Epithelial cell of esophagus (primary cell): ENCODE results near the gene AFDN.

Source experiments
- DNase-seq: peaks from one replicate; pipeline ENCODE4 v3.0.0; 2010; ENCODE audit warnings: low read depth
- H3K4me3 ChIP-seq: 2 replicates; pipeline ENCODE4 v1.5.1; 2011; ENCODE audit warnings: mild to moderate bottlenecking, low read length, control low read depth
- TF ChIP-seq, protein P1 (sequence below): IDR thresholded peaks from 2 replicates; pipeline ENCODE4 v1.5.1; 2011; ENCODE audit warnings: low read depth, mild to moderate bottlenecking, low read length, control low read depth, inconsistent platforms; ENCODE audit not compliant: insufficient read depth; ENCODE audit errors: missing control alignments

The AFDN gene

DNA sequence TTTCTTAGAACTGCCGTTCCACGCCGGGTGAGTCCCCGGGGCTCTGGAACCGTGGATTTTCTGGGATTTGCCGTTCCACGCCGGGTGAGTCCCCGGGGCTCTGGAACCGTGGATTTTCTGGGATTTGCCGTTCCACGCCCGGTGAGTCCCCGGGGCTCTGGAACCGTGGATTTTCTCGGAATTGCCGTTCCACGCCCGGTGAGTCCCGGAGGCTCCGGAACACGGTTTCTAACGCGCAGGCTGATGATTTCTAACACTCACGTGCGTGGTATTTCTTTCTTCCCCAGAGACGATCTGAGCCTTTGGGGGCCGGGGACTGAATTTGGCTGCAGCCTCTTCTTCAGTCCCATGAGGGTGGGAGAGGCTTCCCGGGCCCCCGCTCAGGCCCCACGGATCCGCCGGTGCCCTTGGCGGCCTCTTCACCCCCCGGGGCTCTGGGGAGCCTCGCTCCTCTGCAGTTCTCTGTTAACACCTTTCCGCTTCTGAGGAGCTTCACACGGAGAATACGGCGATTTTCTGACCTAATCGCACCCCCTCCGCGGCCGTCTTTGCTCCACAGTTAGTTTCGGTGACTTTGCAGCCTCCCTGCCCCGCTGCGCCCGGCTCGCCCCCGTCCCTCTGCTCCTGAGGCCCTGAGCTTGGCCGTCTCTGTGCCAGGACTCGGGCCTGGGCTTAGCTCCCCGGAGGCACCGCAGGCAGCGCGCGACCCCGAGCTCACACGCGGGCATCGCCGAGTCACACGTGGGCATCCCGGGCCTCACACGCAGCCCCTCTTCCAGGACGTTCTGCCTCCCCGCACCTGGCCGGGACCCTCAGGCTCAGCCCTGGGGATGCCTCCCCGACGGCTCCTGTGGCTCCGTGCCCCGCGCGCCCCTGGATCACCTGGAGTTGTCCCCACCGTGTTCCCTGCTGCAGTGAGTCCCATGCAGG is 163.6 kb downstream of the AFDN start:
- TF ChIP-seq, protein P1, sequence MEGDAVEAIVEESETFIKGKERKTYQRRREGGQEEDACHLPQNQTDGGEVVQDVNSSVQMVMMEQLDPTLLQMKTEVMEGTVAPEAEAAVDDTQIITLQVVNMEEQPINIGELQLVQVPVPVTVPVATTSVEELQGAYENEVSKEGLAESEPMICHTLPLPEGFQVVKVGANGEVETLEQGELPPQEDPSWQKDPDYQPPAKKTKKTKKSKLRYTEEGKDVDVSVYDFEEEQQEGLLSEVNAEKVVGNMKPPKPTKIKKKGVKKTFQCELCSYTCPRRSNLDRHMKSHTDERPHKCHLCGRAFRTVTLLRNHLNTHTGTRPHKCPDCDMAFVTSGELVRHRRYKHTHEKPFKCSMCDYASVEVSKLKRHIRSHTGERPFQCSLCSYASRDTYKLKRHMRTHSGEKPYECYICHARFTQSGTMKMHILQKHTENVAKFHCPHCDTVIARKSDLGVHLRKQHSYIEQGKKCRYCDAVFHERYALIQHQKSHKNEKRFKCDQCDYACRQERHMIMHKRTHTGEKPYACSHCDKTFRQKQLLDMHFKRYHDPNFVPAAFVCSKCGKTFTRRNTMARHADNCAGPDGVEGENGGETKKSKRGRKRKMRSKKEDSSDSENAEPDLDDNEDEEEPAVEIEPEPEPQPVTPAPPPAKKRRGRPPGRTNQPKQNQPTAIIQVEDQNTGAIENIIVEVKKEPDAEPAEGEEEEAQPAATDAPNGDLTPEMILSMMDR, result no peak
- DNase-seq, result no peak
- H3K4me3 ChIP-seq, result no peak overlapping the region

DNA sequence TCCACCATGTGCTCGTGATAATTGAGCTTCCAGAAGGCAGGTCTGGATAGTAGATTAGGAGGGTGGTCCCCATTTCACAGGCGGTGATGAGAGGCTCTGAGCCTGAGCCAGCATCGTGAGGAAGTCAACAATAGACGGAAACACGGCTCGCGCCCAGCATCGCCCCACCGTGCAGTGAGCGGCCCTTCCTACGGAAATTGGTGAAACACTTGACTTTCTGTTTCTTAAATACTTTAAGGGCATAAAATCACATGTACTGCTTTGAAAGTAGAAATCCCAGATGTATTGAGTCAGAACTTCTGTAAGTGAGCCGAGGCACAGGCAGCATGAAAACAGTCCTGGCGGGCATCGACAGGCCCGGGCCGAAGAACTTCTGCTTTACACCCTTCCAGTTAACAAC is 166.5 kb downstream of the AFDN start:
- peak; percentile 10 for DNase-seq
- TF ChIP-seq, protein P1, result no peak
- no peak overlapping the region for H3K4me3 ChIP-seq

DNA sequence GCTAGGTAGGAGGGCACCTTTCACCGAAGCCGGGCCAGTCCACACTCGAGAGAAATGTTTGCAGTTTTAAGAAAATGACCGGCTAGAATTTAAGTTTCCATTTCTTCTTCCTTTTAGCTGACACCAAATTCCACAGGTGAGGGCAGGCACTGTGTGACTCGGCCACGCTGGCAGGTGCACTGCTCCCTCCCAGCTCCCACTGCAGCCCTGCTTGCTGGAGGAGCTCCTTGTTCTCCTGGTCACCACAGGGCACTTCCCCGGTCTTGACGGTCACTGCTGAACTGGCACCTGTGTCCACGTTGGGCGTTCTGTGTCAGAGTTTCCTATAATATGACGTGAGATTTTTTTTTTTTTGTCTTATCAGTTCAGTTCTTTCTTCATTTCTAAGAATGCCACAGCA is 167.1 kb downstream of the AFDN start:
- TF ChIP-seq, protein P1, result no peak
- DNase-seq, result no peak

DNA sequence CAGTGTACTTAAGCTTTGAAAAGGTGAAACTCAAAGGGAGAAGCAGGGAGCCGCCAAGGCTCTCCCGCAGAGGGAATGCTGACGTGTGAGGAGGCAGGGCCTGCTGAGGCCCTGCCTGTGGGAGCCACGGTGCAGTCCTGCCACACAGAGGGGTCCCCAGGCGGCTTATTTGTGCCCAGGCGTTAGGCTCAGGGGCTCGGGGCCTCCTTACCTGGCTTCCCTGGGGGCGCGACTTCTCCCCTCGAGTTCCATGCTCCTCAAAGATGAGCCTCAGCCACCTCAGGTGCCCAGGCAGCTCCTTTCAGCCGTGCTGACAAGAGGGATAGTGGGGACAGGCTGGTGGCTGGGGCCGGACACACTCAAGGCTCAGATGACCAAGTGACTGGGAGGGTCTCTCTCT is 168.6 kb downstream of the AFDN start:
- no peak for DNase-seq
- TF ChIP-seq, protein P1, result no peak
- no peak overlapping the region for H3K4me3 ChIP-seq

More for the DNA sequence above, 167.1 kb downstream of the AFDN start:
- no peak overlapping the region for H3K4me3 ChIP-seq

DNA sequence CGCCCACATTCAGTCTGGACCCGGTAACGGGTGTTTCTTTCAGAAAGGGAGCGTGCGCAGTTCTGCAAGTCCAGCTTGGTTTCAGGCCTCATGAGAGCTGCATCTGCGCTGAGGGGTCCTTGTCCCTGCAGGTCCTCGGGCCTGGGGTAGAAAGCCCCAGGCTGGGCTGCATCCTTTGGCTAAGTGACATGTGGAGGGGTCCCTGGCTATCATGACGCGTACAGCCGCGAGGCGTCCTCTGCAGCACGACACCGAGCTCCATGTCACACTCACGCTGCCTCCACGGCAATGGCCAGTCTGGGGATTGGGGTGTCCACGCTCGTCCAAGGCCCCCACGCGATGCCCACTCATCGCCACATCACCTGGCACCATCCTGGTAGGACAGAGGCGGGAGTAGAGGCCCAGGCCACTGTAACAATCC is 169.0 kb downstream of the AFDN start:
- TF ChIP-seq, protein P1, result no peak
- no peak overlapping the region for H3K4me3 ChIP-seq
- no peak for DNase-seq

DNA sequence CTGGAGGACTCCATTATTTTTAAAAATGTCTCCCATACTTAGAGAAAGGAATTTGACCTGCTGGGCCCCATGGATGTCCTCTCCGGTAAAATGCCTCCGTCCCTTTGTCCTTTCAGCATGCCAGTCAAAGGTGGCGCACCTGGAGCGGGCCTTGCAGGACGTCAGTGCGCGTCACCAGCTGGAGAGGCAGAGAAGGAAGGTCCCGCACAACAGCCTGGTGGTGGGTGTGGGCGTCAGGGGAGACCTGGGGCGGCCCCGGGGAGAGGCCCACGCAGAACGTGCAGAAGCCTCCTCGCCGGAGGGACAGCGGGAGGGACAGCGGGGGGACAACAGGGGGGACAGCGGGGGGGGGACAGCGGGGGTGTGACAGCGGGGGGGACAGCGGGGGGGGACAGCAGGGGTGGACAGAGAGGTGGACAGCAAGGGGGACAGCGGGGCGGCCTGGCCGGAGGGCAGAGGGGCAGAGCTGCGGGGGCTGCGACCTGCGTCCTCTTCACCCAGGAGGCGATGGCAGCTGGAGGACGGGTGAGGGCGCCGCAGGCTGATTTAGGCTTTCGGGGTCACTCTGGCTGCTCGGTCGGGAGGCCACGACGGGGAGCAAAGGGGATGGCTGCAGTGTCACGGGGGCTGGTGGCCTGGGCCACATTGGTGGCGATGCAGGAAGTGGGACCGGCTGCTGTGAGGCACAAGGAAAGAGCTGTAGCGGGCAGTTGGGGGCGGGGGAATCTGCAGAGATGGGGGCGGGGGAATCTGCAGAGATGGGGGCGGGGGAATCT is 169.9 kb downstream of the AFDN start:
- DNase-seq, result no peak
- TF ChIP-seq, protein P1, result no peak
- H3K4me3 ChIP-seq, result no peak overlapping the region

DNA sequence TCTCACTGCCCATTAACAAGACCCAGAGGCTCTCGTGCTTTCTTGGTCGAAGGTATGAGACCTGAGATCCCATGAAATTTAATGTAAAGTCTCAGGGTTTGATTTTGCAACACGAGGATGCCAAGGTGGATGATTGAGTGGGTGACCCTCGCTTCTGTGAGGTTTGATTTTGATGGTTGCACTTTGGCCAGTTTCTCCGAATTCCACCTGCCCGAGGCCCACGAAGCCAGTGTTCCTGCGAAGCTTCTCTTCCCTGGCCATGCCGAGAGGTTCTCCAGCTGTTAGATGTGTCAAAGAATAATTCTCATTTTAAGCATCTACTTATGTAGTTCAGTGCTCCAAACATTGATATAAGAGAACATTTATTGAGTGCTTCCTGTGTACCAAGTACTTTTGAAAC is 170.9 kb downstream of the AFDN start, which contains the start of gene KIF25:
Gene KIF25, plus strand, starts transcription at position 30 of the 400 bp plus-strand sequence. CDS start 31,915 bp downstream, outside the sequence.
- DNase-seq, result no peak
- TF ChIP-seq, protein P1, result no peak
- H3K4me3 ChIP-seq, result no peak within 1 kb of the TSS
